HG02610 (cell line): Measurements from ENCODE around the gene NRG3.

Experiments used
- ATAC-seq: cut with Tn5 transposase; IDR thresholded peaks from one replicate; pipeline ENCODE4 v1.9.1; 2021; ENCODE audit warnings: mild to moderate bottlenecking, moderate library complexity; ENCODE audit not compliant: unreplicated experiment

The NRG3 gene

GRCh38 chr10:82554381-82554780 lies 679.4 kb downstream of the NRG3 start:
- ATAC-seq, result no peak

DNA sequence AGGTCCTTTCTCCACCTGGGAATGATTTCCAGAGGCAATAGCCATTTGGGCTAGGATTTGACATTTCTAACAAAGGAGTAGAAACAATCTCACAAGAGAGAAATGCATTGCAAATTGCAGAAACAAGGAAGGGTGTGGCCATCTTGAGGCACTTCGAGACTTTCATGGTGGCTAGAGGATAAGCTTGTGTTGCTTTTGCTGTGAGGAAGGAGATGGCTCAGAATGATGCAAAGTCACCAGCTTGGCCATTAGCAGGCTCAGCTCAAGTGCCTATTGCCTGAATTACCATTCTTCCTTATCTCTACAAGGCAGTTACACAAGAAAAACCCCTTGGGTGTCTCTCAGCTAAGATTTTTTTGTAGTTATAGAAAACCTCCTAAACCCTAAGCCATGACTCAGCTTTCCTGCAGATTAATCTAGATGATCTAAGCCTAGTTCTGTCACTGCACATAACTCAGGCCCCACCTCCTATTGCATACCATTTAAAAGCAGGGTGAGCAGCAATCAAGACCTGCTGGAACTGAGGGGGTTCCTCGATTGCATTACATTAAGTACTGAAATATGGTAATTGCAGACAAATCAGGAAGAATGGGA lies 683.1 kb downstream of the NRG3 start:
- ATAC-seq, result no peak

DNA sequence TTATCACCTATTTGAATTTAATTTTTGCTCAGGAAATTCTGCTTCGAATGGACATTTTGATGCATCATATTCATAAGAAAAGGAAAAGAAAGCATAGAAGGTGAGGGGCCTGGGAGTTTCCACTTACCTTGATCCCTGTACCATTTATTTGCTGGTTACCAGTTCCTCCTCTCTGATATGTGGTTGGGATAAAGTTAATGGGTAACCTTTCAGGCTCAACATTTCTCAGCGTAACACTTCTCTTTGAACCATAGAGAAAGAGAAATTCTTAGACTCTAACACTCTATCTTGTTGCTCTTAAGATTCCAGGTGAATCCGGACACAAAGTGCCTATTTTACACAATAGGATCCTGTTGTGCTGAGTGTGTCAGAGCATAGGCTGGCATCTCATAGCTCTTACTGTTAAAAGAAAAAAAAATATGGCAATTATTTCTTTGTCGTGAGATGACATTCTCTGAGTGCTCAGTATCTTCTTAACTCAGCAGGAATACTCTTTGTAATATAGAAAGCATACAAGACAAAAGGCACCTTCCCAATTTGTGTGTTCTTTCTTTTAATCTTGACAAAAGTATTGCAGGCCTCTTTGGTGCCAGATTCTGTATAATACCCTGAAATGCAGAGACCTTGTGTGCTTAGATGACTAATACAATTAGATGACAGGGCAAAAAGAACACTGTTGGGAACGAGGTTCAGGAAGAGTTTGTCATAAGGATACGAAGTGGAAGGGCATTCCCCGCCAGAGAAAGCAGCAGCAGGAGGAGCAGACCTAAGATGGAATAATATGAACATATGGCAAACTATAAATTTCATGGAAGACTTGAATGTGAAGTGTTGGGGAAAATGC lies 689.6 kb downstream of the NRG3 start:
- ATAC-seq, result no peak

DNA sequence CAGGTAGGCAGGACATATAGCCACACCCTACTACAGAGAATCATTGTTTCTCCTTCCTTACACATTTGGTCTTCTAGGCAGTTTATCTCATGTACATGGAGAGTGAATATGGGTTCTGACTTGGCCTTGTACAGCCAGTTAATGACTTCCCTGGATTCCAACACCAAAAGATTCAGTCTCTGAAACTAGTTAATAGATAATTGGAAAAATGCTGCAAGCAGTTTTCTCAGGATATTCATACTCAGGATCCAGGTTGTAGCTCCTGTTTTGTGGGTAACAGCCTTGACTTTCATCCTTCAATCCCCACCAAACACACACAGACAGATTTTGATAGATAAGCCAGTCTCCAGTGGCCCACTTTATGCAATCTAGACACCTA lies 690.2 kb downstream of the NRG3 start:
- ATAC-seq, result no peak

DNA sequence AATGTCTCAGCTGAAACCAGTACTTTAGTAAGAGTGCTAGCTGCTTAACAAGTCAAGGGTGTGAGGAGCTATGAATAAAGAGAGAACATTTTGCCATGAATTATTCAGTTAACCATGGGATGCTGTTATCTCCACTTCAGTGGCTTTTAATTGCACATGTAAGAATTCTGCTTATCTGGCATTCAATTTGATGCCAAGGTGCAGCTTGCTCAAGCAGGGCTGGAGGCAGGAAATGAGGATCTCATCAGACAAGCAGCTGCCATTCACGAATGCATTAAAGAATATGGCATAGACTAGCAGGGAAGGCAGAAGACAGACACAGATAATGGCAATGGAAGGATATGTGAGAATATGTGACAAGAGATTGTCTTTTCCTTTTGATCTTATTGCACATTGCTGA lies 697.8 kb downstream of the NRG3 start:
- no peak for ATAC-seq

GRCh38 chr10:82574081-82574480 lies 699.1 kb downstream of the NRG3 start:
- ATAC-seq, result no peak

DNA sequence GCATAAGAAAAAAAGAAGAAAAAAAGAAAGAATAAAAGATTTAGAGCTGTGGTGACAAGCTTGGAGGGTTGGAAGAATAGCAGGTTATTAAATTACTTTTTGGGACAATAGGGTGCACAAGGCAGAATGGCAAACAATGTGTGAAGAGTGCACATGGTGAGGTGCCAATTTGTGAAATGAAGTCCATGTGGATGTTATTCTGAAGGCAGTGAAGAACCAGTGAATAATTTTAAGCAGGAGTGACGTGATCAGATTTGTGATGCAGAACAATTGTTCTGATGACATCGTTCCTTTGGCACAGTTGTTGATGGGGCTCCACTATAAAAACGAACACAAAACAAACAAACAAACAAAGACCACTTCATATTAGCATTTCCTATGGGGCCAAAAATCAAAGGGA lies 700.3 kb downstream of the NRG3 start:
- ATAC-seq, result no peak

- ATAC-seq, result no peak
Observed at GRCh38 chr10:82576093-82576492, 701.1 kb downstream of the NRG3 start.

- ATAC-seq, result no peak
Observed at GRCh38 chr10:82581940-82582339, 706.9 kb downstream of the NRG3 start.

DNA sequence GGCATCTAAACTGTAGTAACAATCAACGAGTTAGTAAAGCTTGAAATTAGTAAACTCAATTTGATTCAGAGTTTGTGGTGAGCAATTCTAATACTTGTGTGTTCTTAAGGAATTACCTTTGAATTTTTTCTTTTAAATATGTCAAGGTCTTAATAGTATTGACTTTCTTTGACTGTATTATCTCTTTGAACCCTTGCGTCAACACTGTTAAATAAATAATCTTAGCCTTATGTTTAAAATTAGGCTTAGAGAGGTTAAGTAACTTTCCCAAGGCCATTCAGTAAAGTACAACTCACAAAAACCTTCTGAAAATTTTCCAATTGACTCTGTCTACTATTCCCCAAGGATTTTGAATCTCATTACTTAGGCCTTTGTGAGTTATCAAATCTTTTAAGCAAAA lies 716.4 kb downstream of the NRG3 start:
- no peak for ATAC-seq

DNA sequence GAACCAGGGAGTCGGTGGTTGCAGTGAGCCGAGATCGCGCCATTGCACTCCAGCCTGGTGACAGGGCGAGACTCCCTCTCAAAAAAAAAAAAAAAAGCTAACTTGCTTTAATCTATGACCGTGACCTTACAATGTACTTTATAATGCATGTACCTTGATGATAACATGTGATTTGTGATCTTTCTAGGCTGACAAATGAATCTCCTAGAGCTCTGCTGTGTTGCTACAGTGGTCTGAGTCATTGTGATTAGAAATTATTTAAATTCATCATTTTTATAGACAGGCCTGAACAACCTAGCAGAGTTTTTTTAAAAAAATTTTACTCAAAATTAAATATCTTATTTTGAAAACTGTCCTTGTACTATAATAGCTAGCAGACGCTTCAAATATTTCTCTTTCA lies 722.8 kb downstream of the NRG3 start:
- ATAC-seq, result no peak

DNA sequence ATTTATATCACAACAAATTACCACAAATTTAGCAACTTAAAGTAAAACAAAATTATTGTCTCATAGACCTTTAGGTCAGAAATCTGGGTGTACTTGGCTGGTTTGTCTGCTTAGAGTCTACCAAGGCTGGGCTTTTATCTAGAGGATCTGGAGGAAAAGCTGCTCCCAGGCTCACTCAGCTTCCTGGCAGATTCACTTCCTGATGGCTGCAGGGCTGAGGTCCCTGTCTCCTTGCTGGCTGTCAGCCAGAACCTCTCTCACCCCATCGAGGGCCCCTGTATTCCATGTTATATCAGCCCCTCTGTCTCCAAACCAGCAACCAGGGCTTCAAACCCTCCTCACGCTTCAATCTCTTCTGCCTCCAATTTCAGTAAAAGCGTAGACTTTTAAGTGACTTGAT lies 734.9 kb downstream of the NRG3 start:
- ATAC-seq, result no peak

DNA sequence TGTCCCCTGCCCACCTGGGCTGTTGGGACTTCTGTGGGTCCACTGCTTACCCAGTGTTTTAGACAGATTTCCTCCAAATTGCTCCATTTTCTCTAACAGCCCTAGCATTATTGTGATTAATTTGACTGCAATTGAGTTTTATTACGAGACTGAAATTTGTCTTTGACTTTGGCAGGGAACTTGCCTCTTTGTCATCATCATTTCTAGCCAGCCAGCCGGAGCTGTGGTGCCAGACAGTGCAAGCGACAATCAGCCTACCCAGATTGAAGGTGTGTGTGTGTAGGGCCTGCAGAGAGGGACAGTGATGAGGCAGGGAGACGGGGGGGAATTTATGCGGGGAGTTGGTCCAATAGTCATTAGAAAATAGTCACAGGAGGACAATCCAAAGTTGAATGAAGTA lies 743.0 kb downstream of the NRG3 start:
- ATAC-seq, result no peak

- no peak for ATAC-seq
Observed at GRCh38 chr10:82621680-82622079, 746.7 kb downstream of the NRG3 start.

DNA sequence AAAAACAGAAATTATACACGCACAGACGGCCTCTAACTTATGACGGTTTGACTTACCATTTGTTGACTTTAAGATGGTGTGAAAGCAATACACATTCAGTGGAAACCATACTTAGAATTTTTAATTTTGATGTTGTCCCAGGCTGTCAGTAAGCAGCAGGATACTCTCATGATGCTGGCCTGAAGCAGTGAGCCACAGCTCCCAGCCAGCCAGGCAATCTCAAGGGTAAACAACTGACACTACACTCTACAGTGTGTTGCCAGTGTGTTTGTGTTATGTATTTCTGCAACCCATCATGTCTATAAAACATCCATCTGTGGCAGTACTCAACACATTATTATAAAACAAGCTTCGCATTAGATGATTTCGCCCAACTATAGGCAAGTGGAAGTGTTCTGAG lies 747.5 kb downstream of the NRG3 start:
- no peak for ATAC-seq

- no peak for ATAC-seq
Observed at GRCh38 chr10:82625512-82626189, 750.7 kb downstream of the NRG3 start.

DNA sequence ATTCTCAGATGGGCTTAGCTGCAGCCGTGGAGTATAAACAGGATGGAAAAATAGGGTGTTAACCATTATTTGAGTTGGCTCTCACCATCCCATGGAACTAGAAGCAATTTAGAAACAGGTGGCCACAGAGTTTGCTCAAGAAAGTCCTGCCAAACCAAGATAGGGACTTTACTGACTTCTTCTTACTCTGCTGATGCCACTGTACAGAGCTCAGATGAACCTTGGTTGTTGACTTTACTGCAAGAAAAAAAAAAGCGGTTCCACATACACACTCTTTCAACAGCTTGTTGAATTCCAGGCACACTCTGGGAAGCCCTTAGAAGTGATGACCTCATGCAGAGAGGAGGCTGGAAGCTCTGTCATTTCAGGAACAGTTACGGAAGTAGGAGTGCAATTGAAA lies 753.4 kb downstream of the NRG3 start:
- no peak for ATAC-seq

- ATAC-seq, result no peak
Observed at GRCh38 chr10:82643076-82643475, 768.1 kb downstream of the NRG3 start.

DNA sequence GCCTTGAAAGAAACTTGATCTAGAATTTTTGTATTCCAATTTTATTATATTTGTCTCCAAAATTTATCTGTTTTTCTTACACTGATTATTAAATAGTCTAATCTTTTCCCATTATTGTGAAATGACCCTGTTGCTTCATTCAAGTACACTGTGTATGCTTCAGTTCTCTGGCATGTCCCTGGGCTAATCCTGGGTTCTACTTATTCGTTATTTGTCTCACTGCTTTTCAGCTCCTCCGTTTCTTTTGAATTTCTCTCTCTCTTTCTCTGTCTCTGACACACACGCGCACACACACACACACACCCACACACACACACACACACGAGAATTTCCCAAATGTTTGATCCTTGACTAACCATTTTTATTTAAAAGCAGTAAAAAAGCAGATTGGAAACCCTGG lies 768.6 kb downstream of the NRG3 start:
- no peak for ATAC-seq

GRCh38 chr10:82645221-82645620 lies 770.2 kb downstream of the NRG3 start:
- no peak for ATAC-seq

DNA sequence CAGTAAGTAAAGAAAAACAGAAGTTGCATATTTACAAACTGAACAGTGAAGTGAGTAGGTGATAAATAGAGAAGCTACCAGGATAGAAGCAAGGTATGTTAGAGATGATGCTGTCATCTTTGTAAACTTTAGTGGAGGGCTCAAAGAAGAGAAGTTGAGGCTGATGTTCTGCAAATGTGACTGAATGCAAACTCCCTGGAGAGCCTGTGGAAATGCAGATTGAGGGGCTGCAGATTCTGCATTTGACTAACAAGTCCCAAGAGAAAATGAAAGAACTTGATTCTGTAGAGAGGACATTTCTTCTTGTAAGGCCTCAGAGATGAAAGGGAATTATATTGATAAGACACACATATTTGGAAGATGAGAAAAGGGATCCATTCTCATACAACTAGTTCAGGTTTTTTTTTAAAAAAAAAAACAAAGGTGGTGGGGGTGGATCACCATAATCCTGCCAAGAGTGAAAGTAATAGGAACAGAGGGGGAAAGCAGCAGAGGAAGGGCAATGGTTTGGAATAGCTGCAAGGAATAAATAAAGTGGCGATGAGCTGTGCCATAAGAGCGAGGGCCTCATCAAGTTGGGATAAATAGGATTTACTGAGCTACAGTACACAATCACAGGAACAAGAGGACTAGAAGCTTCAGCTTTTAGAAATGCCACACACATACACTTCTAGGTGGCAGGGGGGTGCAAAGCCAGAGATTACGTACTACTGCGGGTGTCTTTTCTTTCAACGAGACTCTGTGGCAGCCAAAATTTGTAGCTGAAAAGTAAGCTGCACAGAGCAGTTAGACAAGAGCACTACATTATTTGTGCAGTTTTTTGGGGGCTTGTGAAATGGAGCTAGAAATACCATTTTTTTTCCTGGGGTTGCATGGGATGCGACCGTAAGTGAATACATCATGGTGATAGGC lies 778.5 kb downstream of the NRG3 start:
- no peak for ATAC-seq
